ENCODE results near the gene SMIM24.
A peak's percentile ranks its signal among the peaks of the same experiment; 100 is the strongest.

Gene SMIM24

DNA sequence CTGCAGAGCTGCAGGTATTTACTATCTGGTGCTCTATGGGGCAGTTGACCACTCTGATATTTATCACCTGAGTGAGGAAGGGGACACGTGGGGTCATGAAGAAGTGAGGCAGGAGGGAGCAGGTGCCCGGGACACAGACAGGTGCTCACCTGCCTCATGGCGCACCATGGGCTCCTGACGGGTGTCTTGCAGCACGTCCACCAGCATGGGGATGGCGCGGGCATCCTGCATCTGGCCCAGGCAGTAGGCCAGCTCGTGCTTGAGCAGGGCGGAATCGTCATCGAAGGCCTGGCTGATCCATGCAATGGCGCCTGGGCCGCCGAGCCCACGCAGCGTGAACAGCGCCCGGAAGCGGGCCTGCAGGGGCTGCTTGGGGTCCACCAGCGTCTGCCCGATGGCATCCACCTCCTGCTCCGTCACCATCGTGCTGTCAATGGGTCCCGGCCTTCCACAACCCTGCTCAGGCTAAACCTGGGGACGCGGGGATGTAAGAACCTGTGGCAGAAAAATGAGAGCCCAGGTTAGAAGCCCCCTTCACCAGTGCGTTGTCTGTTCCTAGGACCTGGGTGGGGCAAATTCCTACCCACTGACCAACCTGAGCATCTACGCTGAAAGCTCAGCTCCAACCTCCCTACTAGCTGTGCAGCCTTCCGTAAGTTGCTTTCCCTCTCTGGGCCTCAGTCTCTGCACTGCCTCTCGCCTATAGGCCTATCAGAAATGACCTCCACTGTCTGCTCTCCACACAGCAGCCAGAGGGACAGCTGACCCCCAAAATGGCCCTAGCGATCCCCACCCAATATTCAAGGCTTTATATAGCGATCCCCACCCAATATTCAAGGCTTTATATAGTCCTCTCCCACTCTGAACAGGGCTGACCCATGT lies 16.3 kb upstream of the SMIM24 start:
- no peak for DNase-seq

DNA sequence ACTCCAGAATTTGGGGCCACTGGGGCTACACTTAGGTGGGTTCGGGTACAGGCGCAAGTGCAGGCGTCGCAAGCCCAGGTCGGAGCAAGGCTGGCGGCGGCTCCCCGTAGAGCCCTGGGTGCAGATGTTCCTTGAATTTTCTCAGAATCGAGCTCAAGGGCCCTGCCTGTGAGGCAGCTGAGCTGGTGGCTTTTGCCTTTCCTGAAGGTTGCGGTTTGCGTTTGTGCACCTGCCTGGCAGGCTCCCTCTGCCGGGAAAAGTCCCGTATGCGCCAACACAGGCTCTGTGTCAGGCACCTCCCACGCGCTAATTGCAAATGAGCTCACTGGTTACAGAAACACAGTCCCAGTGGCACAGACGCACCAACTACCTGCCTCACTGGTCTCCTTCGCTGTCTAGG lies 14.2 kb upstream of the SMIM24 start:
- peak; percentile 45 to 53 for DNase-seq

DNA sequence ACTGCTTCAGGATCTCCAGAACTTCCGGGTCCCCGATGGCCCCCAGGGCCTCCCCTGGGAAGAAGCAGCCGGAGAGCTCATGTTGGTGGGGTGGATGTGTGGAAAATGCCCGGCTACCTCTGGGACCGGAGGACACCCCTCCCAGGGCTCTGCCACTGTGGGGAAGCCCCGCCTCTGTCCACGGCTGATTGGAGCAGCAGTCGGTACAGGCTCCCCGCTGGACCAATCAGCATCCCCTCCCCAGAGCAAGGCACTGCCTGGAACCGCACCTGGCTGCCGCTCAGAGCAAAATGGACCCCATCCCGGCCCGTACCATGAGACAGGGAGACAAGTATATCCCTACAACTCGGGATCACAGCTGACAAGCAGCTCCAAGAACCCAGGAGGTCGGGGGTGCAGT lies 13.7 kb upstream of the SMIM24 start:
- peak in 1 of 2 donors; percentile 39 for DNase-seq

DNA sequence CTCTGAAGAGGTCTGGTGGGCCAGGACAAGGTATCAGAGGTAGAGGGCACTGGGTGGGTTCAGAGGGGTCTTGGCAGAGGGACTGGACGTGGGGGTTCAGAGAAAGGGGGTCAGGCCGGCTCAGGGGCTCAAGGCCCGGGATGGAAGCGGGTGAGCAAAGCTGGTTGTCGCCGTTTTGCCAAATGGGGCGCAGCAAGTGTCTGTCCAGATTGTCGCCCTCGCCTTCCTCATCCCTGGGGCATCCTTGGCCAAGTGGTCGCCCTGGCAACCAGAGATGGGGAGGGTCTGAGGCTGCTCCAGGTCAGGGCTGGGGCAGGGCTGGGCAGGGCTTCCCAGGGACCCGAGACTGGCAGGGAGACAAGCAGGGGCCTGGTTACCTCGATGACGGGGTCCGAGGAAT lies 13.3 kb upstream of the SMIM24 start:
- no peak for DNase-seq

DNA sequence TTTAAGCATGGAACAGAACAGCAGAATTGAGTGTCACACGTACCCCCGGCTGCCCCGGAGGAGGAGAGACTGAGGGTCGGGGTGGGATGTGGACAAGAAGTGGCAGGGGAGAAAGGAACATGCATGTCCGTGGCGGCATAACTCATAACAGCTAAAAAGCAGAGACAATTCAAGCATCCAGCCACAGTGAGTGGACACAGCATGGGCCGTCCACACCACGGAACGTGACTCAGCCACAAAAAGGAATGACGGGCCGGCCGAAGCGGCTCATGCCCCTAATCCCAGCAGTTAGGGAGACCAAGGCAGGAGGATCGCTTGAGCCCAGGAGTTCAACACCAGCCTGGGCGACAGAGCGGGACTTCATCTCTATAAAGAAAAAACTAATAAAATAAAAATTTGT lies 12.6 kb upstream of the SMIM24 start:
- no peak for DNase-seq

DNA sequence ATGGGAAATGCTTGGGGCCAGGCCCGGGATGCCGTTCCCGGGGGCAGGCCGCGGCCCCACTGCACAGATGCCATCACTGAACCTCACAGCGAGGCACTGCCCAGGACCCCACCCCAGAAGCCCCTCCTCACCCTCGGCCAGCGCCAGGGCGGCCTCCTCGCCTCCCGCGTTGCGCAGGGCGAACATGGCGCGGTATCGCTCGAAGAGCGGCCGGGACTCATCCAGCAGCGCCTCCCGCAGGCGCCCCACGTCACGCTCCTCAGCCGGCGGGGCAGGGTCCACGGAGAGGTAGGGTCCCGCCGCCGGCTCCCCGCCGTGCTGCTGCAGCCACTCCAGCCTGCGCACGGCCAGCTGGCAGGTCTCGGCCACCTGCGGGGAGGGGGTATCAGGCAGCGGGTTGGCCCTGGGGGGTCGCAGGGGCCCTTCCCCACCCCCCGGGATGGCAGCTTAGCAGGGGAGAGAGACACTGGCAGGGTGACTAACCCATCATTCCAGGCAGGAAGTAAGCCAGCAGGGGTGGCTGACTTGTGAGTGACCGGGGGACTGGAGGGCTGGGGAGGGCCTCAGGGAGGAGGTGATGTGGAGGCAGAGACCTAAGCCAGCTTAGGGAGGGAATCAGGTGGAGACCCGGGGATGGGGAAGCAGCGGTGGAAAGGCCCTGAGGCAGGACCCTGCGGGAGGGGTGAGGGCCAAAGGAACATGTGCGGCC lies 12.0 kb upstream of the SMIM24 start:
- DNase-seq = no peak

GRCh38 chr19:3491396-3492119 lies 11.2 kb upstream of the SMIM24 start:
- no peak for DNase-seq

GRCh38 chr19:3483226-3483628 lies 2.9 kb upstream of the SMIM24 start, which contains the start of gene SMIM44:
Gene SMIM44, minus strand, starts transcription at chr19:3483441. Its CDS starts 38 bp downstream, at chr19:3483403.
- DNase-seq = no peak

GRCh38 chr19:3482507-3483225 lies 2.3 kb upstream of the SMIM24 start:
- DNase-seq = no peak

DNA sequence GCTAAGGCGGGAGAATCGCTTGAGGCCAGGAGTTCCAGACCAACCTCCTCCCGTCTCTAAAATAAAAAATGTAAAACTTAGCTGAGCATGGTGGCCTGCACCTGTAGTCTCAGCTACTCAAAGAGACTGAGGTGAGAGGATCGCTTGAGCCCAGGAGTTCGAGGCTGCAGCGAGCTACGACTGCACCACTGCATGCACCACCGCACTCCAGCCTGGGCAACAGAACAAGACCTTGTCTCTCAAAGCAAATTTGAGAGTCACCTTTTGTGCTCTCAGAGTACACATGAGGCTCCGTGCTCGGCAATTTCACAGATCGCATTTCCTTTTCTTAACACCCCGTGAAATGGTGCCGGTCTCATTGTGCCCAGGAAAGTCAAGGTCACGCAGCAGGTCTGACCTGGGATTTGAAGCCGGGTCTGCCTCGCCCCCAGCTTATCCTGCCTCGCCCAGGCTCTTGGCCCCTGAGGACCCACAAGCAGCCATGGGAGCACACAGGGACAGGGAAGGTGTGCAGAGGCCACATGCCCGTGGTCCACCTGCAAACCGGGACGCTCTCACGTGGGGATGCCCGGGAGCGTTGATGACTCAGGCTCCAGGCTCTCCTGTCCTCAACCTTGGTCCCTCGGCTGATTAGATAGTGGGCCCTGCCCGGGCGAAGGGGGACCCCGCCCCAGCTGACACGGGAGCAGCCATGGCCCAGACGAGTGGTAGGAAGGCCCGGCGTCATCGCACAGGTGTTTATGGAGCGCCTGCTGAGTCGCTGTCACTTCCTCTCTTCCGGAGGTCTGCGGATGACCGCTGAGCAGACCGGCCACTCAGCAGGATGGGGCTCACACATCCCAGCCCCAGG lies 1.1 kb upstream of the SMIM24 start:
- no peak for DNase-seq

DNA sequence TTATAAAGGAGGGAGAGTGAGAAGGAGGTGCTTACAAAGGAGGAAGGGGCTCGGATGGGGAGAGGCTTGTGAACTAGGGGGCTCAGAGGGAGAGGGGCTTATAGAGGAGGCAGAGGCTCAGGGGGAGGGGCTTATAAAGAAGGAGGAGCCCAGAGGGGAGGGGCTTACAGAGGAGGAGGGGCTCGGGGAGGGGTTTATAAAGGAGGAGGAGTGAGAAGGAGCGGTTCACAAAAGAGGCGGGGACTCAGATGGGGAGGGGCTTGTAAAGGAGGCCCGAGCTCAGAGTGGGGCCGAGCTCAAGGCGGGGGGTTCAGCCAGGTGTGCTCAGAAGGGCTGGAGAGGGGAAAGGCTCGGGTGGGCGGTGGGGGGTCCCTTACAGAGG lies 500 bp downstream of the SMIM24 start:
- DNase-seq = peak; percentile 34 to 48

GRCh38 chr19:3479177-3479833 lies 1.0 kb downstream of the SMIM24 start:
- DNase-seq = peak; percentile 67 to 74

- peak; percentile 7 to 11 for DNase-seq
Measured at GRCh38 chr19:3478409-3479176, 1.7 kb downstream of the SMIM24 start.

DNA sequence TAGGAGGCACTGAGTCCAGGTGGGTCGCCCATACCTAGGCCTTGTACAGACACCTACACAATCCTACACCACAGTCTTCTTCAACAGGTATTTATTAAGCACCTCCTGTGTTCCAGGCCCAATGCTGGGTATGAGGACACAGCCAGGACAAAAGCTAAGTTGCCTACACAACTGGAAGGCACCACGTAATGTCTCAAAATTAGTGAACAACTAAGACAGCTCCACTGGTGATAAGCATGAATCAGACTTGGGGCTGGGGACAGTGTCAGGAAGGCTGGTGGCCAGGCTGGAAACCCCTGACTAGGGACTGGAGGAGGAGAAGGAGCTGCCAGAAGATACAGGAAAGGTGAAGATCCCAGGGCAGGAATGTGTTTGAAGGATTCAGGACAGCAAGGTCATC lies 2.4 kb downstream of the SMIM24 start:
- no peak for DNase-seq

DNA sequence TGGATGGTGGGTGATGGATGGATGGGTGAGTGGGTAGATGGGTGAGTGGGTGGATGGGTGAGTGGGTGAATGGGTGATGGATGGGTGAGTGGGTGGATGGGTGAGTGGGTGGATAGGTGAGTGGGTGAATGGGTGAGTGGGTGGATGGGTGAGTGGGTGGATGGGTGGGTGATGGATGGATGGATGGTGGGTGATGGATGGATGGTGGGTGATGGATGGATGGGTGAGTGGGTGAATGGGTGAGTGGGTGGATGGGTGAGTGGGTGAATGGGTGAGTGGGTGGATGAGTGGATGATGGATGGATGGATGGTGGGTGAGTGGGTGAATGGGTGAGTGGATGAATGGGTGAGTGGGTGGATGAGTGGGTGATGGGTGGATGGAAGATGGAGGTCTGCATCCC lies 2.8 kb downstream of the SMIM24 start:
- no peak for DNase-seq

DNA sequence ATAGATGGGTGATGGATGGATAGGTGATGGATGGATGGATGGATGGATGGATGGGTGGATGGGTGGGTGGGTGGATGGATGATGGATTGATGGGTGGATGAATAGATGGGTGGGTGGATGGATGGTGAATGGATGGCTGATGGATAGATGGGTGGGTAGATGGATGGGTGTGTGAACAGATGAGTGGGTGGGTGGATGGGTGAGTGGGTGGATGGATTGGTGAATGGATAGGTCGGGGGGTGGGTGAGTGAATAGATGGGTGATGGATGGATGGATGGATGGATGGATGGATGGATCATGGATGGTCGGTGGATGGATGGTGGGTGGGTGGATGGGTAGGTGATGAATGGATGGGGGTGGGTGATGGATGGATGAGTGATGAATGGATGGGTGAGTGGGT lies 3.5 kb downstream of the SMIM24 start:
- no peak for DNase-seq

GRCh38 chr19:3475449-3475848 lies 4.9 kb downstream of the SMIM24 start:
- no peak for DNase-seq

- DNase-seq = no peak
Measured at GRCh38 chr19:3474614-3475013, 5.7 kb downstream of the SMIM24 start.

DNA sequence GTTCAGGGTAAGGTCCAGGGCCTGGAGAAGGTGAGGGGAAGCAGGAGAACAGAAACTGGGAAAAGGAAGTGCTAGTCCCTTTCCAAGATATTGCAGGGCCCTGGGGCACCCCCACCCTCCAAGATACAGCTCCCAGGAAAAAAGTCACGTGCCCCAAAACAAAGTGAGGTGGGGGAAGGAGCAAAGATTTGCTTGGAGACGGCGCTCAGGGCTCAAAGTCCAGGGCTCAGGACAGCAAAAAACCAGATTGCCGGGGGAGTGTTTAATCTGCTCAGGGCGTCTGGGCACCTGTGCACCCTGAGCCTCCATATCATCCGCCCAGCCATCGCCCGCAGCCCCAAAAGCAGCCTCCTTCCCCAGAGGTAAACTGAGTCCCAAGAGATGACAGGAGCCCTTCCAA lies 6.3 kb downstream of the SMIM24 start:
- no peak for DNase-seq

GRCh38 chr19:3471954-3472655 lies 8.2 kb downstream of the SMIM24 start:
- peak; percentile 13 to 25 for DNase-seq

Measured in CD4-positive, alpha-beta T cell treated with Interleukin-1 beta for 1 hour (primary cell).